Sigmoid colon (tissue), 7 donors: ENCODE results near the gene SRGAP1. TPM values are rescaled to one million over a fixed set of nuclear protein-coding genes. Genes with fewer than 3 reads are reported as not detected.
A peak's percentile ranks its signal among the peaks of the same experiment; 100 is the strongest.
"Not testable (repeated sequence)": the region's sequence is repeated elsewhere in the genome, so short reads cannot be mapped to it uniquely, and the experiment has no call there.

Experiments
- DNase-seq: peaks from one replicate; pipeline ENCODE4 v3.0.0-alpha.2; 2019
- H3K27ac ChIP-seq, 4 donors: fragments of 200-600 bp; sonication (generic); one replicate each; pipeline ENCODE4 v1.5.1; 2016 to 2019; ENCODE audit warnings: mild to moderate bottlenecking in 1 of 4
- H3K27me3 ChIP-seq, 3 donors: fragments of 200-600 bp; sonication (generic); one replicate each; pipeline ENCODE4 v1.5.1; 2019; ENCODE audit warnings: mild to moderate bottlenecking in 1 of 3
- H3K36me3 ChIP-seq, 4 donors: fragments of 200-600 bp; sonication (generic); one replicate each; pipeline ENCODE4 v1.5.1; 2016 to 2019
- H3K4me1 ChIP-seq, 4 donors: fragments of 200-600 bp; sonication (generic); one replicate each; pipeline ENCODE4 v1.5.1; 2017 to 2019
- H3K4me3 ChIP-seq, 4 donors: fragments of 200-600 bp; sonication (generic); one replicate each; pipeline ENCODE4 v1.5.1; 2017 to 2019; ENCODE audit warnings: mild to moderate bottlenecking in 2 of 4, moderate library complexity in 1 of 4
- H3K9me3 ChIP-seq, 4 donors: fragments of 200-600 bp in 3 of 4; sonication (generic) in 3 of 4; one replicate each; pipeline versions ENCODE4 v1.5.1 to v1.6.1; 2013 to 2019
- CTCF ChIP-seq, 4 experiments: fragments of 450-650 bp in 3 of 4; fragments of 200-600 bp in 1 of 4; IDR thresholded peaks; one replicate each; pipeline ENCODE4 v1.5.1; 2016 to 2019; ENCODE audit warnings: antibody characterized with exemption in 4 of 4, mild to moderate bottlenecking in 3 of 4, moderate library complexity in 2 of 4
- EP300 ChIP-seq, 4 donors: sonication (generic); formaldehyde crosslinking; IDR thresholded peaks; one replicate each; pipeline ENCODE4 v1.6.1; 2017; ENCODE audit warnings: antibody characterized with exemption in 4 of 4
- POLR2A ChIP-seq, 2 donors: fragments of 450-650 bp; IDR thresholded peaks; one replicate each; pipeline ENCODE4 v1.6.1; 2016; ENCODE audit warnings: antibody characterized with exemption in 2 of 2, mild to moderate bottlenecking in 2 of 2, moderate library complexity in 2 of 2
- POLR2AphosphoS5 ChIP-seq, 4 donors: sonication (generic); formaldehyde crosslinking; IDR thresholded peaks; one replicate each; pipeline ENCODE4 v1.6.1; 2017; ENCODE audit warnings: antibody characterized with exemption in 4 of 4
- WGBS, 2 donors: extraction: QIAGEN DNeasy Blood & Tissue Kit; methylation state at CpG; one replicate each; pipeline ENCODE4 v1.1.7; 2013; 5-methylcytosine and 5-hydroxymethylcytosine counted together
- intact Hi-C: fragments of 100-400 bp; cut with DNase I; formaldehyde crosslinking; loops from one replicate; pipeline ENCODE4 v1.15.1; 2023
- polyA plus RNA-seq, 3 donors: library from polyadenylated mRNA; stranded (reverse); fragments of 200-250 nt; gene quantifications; one replicate each; pipeline ENCODE4 v1.2.3, GENCODE V29; 2013
- total RNA-seq, 4 donors: library from RNA; depleted of rRNA; stranded (reverse); fragments of >200 nt; gene quantifications; one replicate each; pipeline ENCODE4 v1.1.0, GENCODE V29; 2016
- donor health status: healthy with polysubstance abuse.
- donor health status: Bipolar disorder and iron deficiency.
- donor health status: healthy.

SRGAP1 gene
- total and polyA plus RNA-seq, 7 donors, result 2.4 to 16.3 (median 5.4) TPM

- WGBS, 2 donors, result 77 to 80% methylated on average over 2 of the region's 2 CpGs
- no peaks in the 10 kb centered on the region for H3K27me3 ChIP-seq
Observed at GRCh38 chr12:63836046-63836445, 8.5 kb upstream of the SRGAP1 start.

GRCh38 chr12:63836936-63837335 lies 7.6 kb upstream of the SRGAP1 start:
- Histone ChIP-seq H3K27me3 (no peaks in the 10 kb centered on the region), H3K36me3 (no peaks in the 10 kb centered on the region), H3K27ac (no peak overlapping the region), H3K9me3 (no peaks in the 10 kb centered on the region), H3K4me1 (no peaks in the 10 kb centered on the region), H3K4me3 (no peak overlapping the region)
- intact Hi-C loops, result no loop called here
- 83 to 92% methylated on average over 3 of the region's 3 CpGs for WGBS, 2 donors
- no peak for TF ChIP-seq POLR2AphosphoS5 (IDR thresholded peaks at IDR 0.05)
- TF ChIP-seq POLR2A (IDR thresholded peaks at IDR 0.05), result no peak
- TF ChIP-seq CTCF (IDR thresholded peaks at IDR 0.05), result no peak
- no peak for TF ChIP-seq EP300 (IDR thresholded peaks at IDR 0.05)
- no peak for DNase-seq

More at GRCh38 chr12:63836046-63836445, 8.5 kb upstream of the SRGAP1 start:
- Histone ChIP-seq H3K4me1 (no peaks in the 10 kb centered on the region), H3K4me3 (no peak overlapping the region), H3K27ac (no peak overlapping the region), H3K9me3 (no peaks in the 10 kb centered on the region), H3K36me3 (no peaks in the 10 kb centered on the region)
- TF ChIP-seq EP300 (IDR thresholded peaks at IDR 0.05), result no peak
- TF ChIP-seq CTCF (IDR thresholded peaks at IDR 0.05), result no peak
- no peak for TF ChIP-seq POLR2A (IDR thresholded peaks at IDR 0.05)
- TF ChIP-seq POLR2AphosphoS5 (IDR thresholded peaks at IDR 0.05), result no peak
- no peak for DNase-seq
- intact Hi-C loops, result no loop called here

GRCh38 chr12:63838411-63838810 lies 6.1 kb upstream of the SRGAP1 start:
- 92 to 94% methylated on average over 9 of the region's 9 CpGs for WGBS, 2 donors
- TF ChIP-seq CTCF (IDR thresholded peaks at IDR 0.05), result no peak
- TF ChIP-seq POLR2AphosphoS5 (IDR thresholded peaks at IDR 0.05), result no peak
- TF ChIP-seq EP300 (IDR thresholded peaks at IDR 0.05), result no peak
- no peak for TF ChIP-seq POLR2A (IDR thresholded peaks at IDR 0.05)
- DNase-seq, result no peak
- H3K36me3 ChIP-seq, result no peaks in the 10 kb centered on the region
- H3K4me1 ChIP-seq, result peaks cover 0 to 5% (median 2%) of the 10 kb centered on the region in 4 donors
- no peaks in the 10 kb centered on the region for H3K9me3 ChIP-seq
- H3K4me3 ChIP-seq, result no peak overlapping the region
- no peaks in the 10 kb centered on the region for H3K27me3 ChIP-seq
- intact Hi-C loops, result no loop called here
- no peak overlapping the region for H3K27ac ChIP-seq

GRCh38 chr12:63841011-63841410 lies 3.5 kb upstream of the SRGAP1 start:
- no peak for DNase-seq
- Histone ChIP-seq H3K36me3 (no peaks in the 10 kb centered on the region), H3K27me3 (no peaks in the 10 kb centered on the region), H3K4me3 (no peak overlapping the region), H3K9me3 (no peaks in the 10 kb centered on the region), H3K4me1 (peaks cover 0 to 16% (median 9%) of the 10 kb centered on the region in 4 donors), H3K27ac (no peak overlapping the region)
- WGBS, 2 donors, result 66 to 79% methylated on average over 3 of the region's 3 CpGs
- no peak for TF ChIP-seq EP300 (IDR thresholded peaks at IDR 0.05)
- no peak for TF ChIP-seq POLR2A (IDR thresholded peaks at IDR 0.05)
- no peak for TF ChIP-seq CTCF (IDR thresholded peaks at IDR 0.05)
- no peak for TF ChIP-seq POLR2AphosphoS5 (IDR thresholded peaks at IDR 0.05)
- intact Hi-C loops, result loop anchor here (5.0 kb wide), 3 partner anchors 151 to 261 kb away; no protein-coding TSS in a partner anchor

- intact Hi-C loops, result loop anchor here (5.0 kb wide), 3 partner anchors 151 to 261 kb away; no protein-coding TSS in a partner anchor
- peaks cover 0 to 21% (median 15%) of the 10 kb centered on the region in 4 donors for H3K4me1 ChIP-seq
- no peaks in the 10 kb centered on the region for H3K9me3 ChIP-seq
- H3K27me3 ChIP-seq, result no peaks in the 10 kb centered on the region
- no peak overlapping the region for H3K4me3 ChIP-seq
- H3K27ac ChIP-seq, result no peak overlapping the region
- TF ChIP-seq EP300 (IDR thresholded peaks at IDR 0.05), result no peak
- TF ChIP-seq POLR2AphosphoS5 (IDR thresholded peaks at IDR 0.05), result no peak
- no peak for TF ChIP-seq POLR2A (IDR thresholded peaks at IDR 0.05)
- no peak for TF ChIP-seq CTCF (IDR thresholded peaks at IDR 0.05)
- 47 to 73% methylated on average over 4 of the region's 4 CpGs for WGBS, 2 donors
- no peak for DNase-seq
- no peaks in the 10 kb centered on the region for H3K36me3 ChIP-seq
Observed at GRCh38 chr12:63841571-63841970, 2.9 kb upstream of the SRGAP1 start.

- Histone ChIP-seq H3K4me3 (peak overlapping the region in 2 of 4 donors; percentile 71 to 92), H3K27ac (peak overlapping the region; percentile 89 to 99 (median 95)), H3K4me1 (peaks cover 0 to 27% (median 21%) of the 10 kb centered on the region in 4 donors)
- not testable (repeated sequence) for H3K9me3 ChIP-seq, H3K36me3 ChIP-seq, H3K27me3 ChIP-seq, DNase-seq
- 91 to 95% methylated on average over 17 of the region's 17 CpGs for WGBS, 2 donors
- intact Hi-C loops, result loop anchor here (2.0 to 5.0 kb wide), 4 partner anchors 150 to 562 kb away; partner anchors contain the start of gene XPOT
Observed at GRCh38 chr12:63842750-63843149, 1.8 kb upstream of the SRGAP1 start.
